Kidney epithelial cell (primary cell): ENCODE measurements around the gene RABGAP1L. TPM values are rescaled to one million over a fixed set of nuclear protein-coding genes. Genes with fewer than 3 reads are reported as not detected.

Source experiments
- DNase-seq: peaks from one replicate; pipeline ENCODE4 v3.0.0-alpha.2; 2010; ENCODE audit warnings: low read depth
- H3K27me3 ChIP-seq: 2 replicates; pipeline ENCODE4 v1.6.0; 2011; ENCODE audit warnings: low read length; ENCODE audit not compliant: control insufficient read depth, insufficient read depth
- H3K36me3 ChIP-seq: 2 replicates; pipeline ENCODE4 v1.5.1; 2011; ENCODE audit warnings: low read length; ENCODE audit not compliant: control insufficient read depth, insufficient read depth
- H3K4me3 ChIP-seq: 2 replicates; pipeline ENCODE4 v1.5.1; 2011; ENCODE audit warnings: low read depth, mild to moderate bottlenecking, control low read depth, low read length
- total RNA-seq: library from RNA; depleted of rRNA; stranded (reverse); fragments of >200 nt; gene quantifications from 2 replicates; pipeline ENCODE4 v1.2.3, GENCODE V29; 2015
- TF ChIP-seq, protein P1 (sequence below): IDR thresholded peaks from 2 replicates; pipeline ENCODE4 v1.5.1; 2011; ENCODE audit warnings: mild to moderate bottlenecking, moderate library complexity, low read length, control low read depth, inconsistent platforms; ENCODE audit not compliant: insufficient read depth, poor library complexity, severe bottlenecking

Gene RABGAP1L
- total RNA-seq, 1 donor from 2014 or later = 22.1 TPM

DNA sequence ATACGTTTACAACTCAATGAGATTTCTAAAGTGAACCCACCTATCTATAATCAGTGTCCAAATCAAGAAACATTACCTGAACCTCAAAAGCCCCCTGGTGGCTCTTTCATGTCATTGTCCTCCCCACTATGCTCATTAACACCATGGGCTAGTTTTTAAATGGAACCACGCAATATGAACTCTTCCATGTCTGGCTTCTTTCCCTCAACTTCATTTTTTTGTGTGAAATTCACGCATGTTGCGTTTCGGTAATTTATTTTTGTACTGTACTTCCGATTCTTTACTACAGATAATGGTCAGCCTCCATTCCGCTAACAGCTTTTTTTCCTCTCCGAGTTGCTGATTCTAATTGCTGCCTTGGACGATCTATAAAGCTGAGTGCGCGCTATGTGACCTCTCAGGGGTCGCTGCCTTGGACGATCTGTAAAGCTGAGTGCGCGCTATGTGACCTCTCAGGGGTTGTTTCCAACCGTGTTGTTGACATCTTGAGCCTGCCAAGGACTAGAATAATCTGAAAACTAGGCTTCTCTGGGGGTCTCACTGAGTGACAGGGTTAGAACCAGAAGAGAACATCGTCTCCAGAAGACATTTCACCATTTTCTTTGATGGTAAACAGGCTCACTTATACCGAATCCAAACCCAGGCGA lies 839.4 kb downstream of the RABGAP1L start:
- peak overlapping the region; percentile 89 for H3K4me3 ChIP-seq
- H3K36me3 ChIP-seq = no peaks in the 10 kb centered on the region
- no peak for DNase-seq
- TF ChIP-seq, protein P1, sequence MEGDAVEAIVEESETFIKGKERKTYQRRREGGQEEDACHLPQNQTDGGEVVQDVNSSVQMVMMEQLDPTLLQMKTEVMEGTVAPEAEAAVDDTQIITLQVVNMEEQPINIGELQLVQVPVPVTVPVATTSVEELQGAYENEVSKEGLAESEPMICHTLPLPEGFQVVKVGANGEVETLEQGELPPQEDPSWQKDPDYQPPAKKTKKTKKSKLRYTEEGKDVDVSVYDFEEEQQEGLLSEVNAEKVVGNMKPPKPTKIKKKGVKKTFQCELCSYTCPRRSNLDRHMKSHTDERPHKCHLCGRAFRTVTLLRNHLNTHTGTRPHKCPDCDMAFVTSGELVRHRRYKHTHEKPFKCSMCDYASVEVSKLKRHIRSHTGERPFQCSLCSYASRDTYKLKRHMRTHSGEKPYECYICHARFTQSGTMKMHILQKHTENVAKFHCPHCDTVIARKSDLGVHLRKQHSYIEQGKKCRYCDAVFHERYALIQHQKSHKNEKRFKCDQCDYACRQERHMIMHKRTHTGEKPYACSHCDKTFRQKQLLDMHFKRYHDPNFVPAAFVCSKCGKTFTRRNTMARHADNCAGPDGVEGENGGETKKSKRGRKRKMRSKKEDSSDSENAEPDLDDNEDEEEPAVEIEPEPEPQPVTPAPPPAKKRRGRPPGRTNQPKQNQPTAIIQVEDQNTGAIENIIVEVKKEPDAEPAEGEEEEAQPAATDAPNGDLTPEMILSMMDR = peak; percentile 80
- no peaks in the 10 kb centered on the region for H3K27me3 ChIP-seq

DNA sequence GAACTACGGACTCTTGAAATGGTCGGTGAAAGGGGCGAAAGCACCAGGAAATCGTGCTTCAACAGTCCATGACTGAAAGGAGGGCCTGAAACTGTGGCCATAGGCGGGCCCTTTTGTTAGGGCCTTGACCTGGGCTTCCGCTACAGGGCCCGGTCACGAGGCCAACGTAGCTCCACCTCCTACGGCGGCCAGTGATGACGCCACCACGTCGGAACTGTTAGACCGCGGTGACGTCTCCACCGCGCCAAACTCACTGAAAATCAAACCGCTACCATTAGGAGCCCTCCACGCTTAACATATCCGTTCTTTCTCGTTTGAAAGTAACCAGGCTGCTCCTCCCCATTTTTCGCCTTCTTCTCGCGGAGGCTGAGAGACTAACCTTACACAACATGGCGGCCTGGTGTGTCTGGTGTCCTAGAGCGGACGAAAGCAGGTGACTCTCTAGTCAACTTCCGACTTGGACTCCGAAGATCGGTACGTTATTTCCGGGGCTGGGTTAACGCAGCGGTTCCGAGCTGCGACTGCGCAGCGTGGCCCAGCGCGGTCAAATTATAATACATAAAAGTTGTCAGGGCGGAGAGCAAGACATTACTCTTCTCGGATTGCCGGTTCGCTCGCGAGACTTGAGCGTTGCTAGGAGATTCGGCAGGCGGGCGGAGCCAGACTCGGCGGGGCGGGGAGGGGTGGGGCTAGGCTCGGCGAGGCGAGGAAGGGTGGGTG lies 840.1 kb downstream of the RABGAP1L start:
- peak; percentile 95 for DNase-seq

DNA sequence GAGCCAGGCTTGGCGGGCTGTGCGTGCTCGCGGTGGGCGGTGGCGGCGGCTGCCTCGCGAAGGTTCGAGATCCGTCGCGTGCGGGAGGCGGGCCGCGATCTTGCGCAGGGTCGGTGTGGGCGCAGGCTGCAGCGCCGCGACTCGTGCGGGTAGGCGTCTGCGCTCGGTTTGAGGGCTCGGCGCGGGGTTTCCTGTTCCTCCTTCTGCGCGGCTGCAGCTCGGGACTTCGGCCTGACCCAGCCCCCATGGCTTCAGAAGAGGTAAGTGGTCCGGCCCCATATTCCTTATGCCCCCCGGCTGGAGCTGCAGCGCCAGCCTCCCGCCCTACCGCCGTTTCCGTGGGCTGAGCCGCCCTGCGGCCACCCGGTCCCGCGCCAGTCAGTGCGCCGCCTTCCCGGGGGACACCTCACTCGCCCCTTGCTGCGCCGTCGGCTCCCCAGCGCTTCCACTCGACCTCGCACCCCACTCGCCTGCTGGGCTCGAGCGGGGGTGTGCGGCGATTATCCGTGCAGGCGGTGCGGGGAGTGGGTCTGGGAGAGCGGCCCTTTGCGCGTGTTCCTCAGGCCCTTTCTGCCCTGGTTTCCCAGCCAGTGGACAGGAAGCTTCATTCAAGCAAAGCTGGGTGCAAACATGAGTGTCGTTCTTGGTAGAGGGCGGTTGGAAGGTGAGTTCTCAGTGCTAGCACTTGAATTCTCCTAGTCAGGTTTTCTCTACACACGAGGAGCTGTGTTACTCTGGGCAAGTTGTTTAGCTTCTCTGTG lies 840.8 kb downstream of the RABGAP1L start, which contains the start of gene CACYBP:
Gene CACYBP (plus strand): TSS at position 12 of the 761 bp plus-strand sequence. CDS start 234 bp downstream, at position 246.
- H3K4me3 ChIP-seq = peak within 1 kb of the TSS; percentile 89
- TF ChIP-seq, protein P1 = no peak
- no peak for DNase-seq

More for the DNA sequence above, 840.1 kb downstream of the RABGAP1L start:
- H3K36me3 ChIP-seq = no peaks in the 10 kb centered on the region
- peak overlapping the region; percentile 89 for H3K4me3 ChIP-seq
- TF ChIP-seq, protein P1 = no peak
- H3K27me3 ChIP-seq = no peaks in the 10 kb centered on the region

DNA sequence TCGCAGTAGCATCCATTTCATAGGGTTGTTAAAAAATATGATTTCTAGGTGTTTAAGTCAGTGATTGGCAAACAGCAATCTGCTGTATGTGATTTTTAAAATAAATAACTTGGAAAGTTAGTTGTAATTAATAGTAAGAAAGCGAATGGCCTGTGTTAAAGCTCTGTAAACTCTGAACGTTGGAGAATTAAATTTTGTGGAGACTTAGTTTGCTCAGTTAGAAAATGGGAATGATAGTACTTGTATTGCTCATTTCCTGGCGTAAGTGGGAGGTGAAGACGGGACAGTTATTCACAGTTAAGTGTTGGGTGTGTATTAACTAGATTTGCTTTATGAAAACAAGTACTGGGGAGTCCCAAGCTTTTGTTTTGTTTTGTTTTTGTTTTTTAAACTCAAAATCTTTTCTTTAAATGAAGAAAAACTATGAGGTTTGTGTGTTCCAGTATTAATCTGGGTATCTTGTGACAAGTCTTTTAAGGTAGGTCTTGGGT lies 841.4 kb downstream of the RABGAP1L start:
- H3K4me3 ChIP-seq = peak overlapping the region; percentile 89
- no peaks in the 10 kb centered on the region for H3K27me3 ChIP-seq
- TF ChIP-seq, protein P1 = no peak
- DNase-seq = no peak
- no peaks in the 10 kb centered on the region for H3K36me3 ChIP-seq

More for the DNA sequence above, 840.8 kb downstream of the RABGAP1L start, which contains the start of gene CACYBP:
- Histone ChIP-seq H3K27me3 (no peaks in the 10 kb centered on the region), H3K36me3 (no peaks in the 10 kb centered on the region)

DNA sequence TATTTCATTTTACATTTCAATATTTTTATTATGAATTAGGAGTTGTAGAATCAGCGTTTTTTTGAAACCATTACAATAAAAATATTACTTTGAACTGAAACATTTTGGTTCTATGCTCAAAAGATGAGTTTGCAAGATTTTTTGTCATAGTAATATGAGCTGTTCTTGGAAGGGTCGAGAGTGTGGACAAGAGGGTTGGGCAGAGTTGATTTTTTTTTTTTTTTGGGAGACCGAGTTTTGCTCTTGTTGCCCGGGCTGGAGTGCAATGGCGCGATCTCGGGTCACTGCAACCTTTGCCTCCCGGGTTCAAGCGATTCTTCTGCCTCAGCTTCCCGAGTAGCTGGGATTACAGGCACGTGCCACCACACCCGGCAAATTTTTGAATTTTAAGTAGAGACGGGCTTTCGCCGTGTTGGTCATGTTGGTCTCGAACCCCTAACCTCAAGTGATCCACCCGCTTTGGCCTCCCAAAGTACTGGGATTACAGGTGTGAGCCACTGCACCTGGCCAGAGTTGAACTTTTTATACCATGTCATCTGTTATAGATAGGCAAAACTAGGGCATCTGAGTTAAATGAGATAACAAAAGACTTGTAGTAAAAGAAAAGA lies 843.7 kb downstream of the RABGAP1L start:
- Histone ChIP-seq H3K4me3 (no peak overlapping the region), H3K36me3 (no peaks in the 10 kb centered on the region), H3K27me3 (no peaks in the 10 kb centered on the region)
- DNase-seq = no peak
- TF ChIP-seq, protein P1 = no peak
